GM18951 (cell line): ENCODE measurements around the gene GLRA2.
"Not testable (repeated sequence)": the region's sequence is repeated elsewhere in the genome, so short reads cannot be mapped to it uniquely, and the experiment has no call there.

Experiments used
- POLR2A ChIP-seq: IDR thresholded peaks from 4 replicates; pipeline ENCODE4 v1.6.1; 2011; ENCODE audit warnings: mild to moderate bottlenecking; ENCODE audit not compliant: insufficient read length, insufficient read depth; ENCODE audit errors: extremely low read depth
- in situ Hi-C: fragments of 300-500 bp; cut with MboI; formaldehyde crosslinking; loops from one replicate; pipeline ENCODE4 v1.12.0; 2022; ENCODE audit warnings: low sequenced_read_pairs, mixed read lengths, inconsistent platforms; ENCODE audit not compliant: unreplicated experiment

The GLRA2 gene

DNA sequence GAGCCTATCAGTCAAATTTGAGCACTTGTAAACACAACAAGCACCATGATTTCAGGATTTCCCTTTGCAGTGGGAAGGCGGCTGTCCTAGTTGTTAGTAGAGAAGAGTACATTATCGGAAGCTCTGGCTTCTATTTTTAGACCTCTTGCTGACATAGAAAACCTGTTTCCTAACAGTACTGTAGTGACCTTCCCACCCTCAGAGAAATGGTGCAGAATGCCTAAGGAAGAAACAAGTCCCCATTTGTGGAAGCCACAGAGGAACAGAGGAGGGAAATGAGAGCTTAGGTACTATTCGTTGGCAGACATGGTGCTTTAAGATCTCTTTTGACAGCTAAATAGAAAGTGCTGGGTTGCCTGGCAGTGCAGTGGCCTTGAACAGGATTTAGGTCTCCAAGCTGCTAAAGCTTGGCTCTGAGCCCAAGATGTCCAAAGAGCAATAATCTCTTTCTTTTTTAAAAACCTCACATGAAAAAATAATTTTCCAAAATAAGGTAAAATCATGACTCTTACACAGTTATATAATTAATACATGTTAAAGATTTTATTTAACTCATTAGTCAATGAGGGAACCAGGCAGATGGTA, 24.9 kb downstream of the GLRA2 start:
- in situ Hi-C loops = no loop called here
- TF ChIP-seq POLR2A = no peak

DNA sequence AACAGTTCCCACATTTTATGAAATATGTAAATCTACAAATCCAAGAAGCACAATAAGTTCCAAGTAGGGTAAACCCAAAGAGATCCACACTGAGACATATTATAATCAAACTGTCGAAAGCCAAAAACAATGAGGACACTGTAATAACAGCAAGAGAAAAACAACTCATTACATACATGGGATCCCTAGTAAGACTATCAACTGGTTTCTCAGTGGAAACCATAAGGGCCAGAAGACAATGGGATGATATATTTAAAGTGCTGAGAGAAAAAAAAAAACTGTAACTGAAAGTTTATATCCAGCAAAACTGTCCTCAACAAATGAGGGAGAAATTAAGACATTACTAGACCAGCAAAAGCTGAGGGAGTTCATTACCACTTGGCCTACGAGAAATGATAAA, 34.7 kb downstream of the GLRA2 start:
- in situ Hi-C loops = no loop called here
- no peak for TF ChIP-seq POLR2A

GRCh38 chrX:14573161-14573560, 43.8 kb downstream of the GLRA2 start:
- in situ Hi-C loops = no loop called here

GRCh38 chrX:14581081-14581480, 51.7 kb downstream of the GLRA2 start:
- in situ Hi-C loops = no loop called here

More at GRCh38 chrX:14573161-14573560, 43.8 kb downstream of the GLRA2 start:
- no peak for TF ChIP-seq POLR2A

DNA sequence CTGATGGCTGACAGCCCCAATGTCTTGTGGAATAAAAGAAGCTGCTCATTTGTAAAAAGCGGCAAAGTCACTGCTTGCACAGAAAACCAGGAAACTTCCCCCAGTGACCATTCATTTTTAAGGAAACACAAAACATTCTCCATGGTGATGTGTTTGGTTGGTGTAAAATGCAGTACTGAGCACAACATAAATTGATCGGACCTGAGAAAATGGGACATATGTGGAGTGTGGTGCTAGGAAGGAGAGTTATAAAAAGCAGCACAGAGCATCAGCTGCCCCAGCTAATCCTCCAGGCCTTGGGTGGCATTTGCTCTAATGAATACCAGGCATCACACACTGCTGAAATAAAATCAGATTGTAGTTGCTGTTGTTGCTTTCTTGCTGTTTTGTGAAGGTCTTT, 55.2 kb downstream of the GLRA2 start:
- TF ChIP-seq POLR2A = no peak
- in situ Hi-C loops = no loop called here

More at GRCh38 chrX:14581081-14581480, 51.7 kb downstream of the GLRA2 start:
- no peak for TF ChIP-seq POLR2A

- TF ChIP-seq POLR2A = no peak
- in situ Hi-C loops = no loop called here
Measured at GRCh38 chrX:14590216-14590615, 60.9 kb downstream of the GLRA2 start.

DNA sequence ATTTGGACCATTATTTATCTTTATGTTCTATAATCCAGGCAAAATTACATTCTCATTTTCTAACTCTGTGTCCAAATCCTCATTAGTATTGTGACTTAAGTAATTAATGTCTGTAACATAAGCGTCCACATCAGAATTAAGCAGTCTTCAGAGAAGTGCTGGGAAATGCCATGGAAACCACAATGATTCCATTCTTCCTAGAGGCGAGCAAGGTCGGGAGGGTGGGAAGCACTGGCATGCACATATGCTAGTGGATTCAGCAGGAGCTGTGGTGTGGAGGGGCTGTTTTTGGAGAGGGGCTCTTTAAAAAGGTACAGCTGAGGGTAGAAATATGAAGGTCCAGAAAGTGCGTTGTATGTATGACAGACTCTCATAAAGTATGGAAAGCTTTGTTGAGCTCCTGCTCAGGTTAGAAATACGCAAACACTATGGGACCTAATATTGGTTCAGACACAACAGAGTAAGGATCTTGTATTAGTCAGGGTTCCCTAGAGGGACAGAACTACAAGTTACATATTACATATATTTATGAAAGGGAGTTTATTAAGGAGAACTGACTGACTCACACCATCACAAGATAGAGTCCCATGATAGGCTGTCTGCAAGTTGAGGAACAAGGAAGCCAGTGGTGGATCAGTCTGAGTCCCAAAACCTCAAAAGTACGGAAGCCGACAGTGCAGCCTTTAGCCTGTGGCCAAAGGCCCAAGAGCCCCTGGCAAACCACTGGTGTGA, 61.5 kb downstream of the GLRA2 start:
- in situ Hi-C loops = no loop called here
- no peak for TF ChIP-seq POLR2A

- TF ChIP-seq POLR2A = no peak
- in situ Hi-C loops = no loop called here
Measured at GRCh38 chrX:14591976-14592375, 62.6 kb downstream of the GLRA2 start.

DNA sequence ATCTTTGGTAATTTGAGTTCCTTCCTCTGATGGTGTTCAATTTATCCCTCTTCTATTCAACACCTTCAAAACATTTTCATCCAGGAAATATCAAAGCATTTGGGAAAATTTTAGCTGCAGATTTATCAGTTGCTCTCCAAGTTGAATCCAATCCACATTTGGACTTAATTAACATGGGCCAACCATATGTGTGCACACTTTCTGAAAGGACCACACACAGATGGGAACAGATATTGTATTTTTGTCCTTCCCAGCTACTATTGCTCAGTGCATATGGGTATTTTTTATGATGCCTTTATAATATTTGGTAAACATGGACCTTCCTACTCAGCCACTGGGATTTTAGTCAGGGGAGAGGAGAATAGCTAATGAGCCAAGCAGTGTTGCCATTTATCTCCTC, 65.2 kb downstream of the GLRA2 start:
- in situ Hi-C loops = no loop called here
- no peak for TF ChIP-seq POLR2A

GRCh38 chrX:14598330-14598729, 69.0 kb downstream of the GLRA2 start:
- no peak for TF ChIP-seq POLR2A
- in situ Hi-C loops = no loop called here

GRCh38 chrX:14607446-14607985, 78.2 kb downstream of the GLRA2 start:
- TF ChIP-seq POLR2A = no peak
- in situ Hi-C loops = no loop called here

DNA sequence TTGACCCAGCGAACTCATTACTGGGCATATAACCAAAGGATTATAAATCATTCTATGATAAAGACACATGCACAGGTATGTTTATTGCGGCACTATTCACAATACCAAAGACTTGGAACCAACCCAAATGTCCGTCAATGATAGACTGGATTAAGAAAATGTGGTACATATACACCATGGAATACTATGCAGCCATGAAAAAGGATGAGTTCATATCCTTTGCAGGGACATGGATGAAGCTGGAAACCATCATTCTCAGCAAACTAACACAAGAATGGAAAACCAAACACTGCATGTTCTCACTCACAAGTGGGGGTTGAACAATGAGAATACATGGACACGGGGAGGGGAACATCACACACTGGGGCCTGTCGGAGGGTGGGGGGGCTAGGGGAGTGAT, 83.1 kb downstream of the GLRA2 start:
- in situ Hi-C loops = not testable (repeated sequence)

GRCh38 chrX:14616301-14616700, 87.0 kb downstream of the GLRA2 start:
- in situ Hi-C loops = no loop called here
- TF ChIP-seq POLR2A = no peak

DNA sequence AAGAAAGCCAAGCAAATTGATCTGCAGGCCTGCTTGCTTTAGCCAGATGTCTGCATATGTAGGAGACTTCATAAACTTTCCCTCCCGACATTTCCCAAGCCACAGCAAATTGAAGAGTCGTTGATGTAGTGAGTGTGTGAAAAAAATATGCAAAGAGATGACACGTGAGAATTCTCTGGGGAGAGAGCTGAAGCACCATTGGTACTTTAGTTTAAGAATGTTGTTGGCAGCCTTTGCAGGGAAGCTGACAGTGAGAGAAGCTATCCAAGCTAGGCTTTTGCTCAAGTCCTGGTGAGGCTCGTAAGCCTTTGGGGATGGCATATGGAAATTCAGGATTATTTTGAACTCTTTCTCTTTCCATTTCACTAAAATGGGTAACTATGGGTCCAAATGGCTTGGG, 87.5 kb downstream of the GLRA2 start:
- TF ChIP-seq POLR2A = no peak

GRCh38 chrX:14618177-14618965, 89.0 kb downstream of the GLRA2 start:
- in situ Hi-C loops = no loop called here
- TF ChIP-seq POLR2A = no peak

More for the DNA sequence above, 87.5 kb downstream of the GLRA2 start:
- in situ Hi-C loops = no loop called here
